Stimulated activated CD8-positive, alpha-beta memory T cell treated with anti-CD3 and anti-CD28 coated beads, Interleukin-7, amount 100 ng/mL, for 48 hours (primary cell): ENCODE measurements around the gene EXOC3L4.
A peak's percentile ranks its signal among the peaks of the same experiment; 100 is the strongest.

Source experiments
- DNase-seq, 2 donors: peaks; one replicate each; pipeline ENCODE4 v3.0.0-alpha.2; 2020; ENCODE audit warnings: low read depth in 1 of 2; ENCODE audit errors: extremely low read depth in 1 of 2

EXOC3L4 gene

GRCh38 chr14:103070263-103070885, 24.2 kb upstream of the EXOC3L4 start:
- DNase-seq = no peak

- no peak for DNase-seq
Observed at GRCh38 chr14:103070971-103071542, 23.5 kb upstream of the EXOC3L4 start.

- DNase-seq = no peak
Observed at GRCh38 chr14:103071544-103072251, 22.8 kb upstream of the EXOC3L4 start.

- DNase-seq = no peak
Observed at GRCh38 chr14:103072595-103073366, 21.7 kb upstream of the EXOC3L4 start.

- DNase-seq = no peak
Observed at GRCh38 chr14:103073367-103073875, 21.1 kb upstream of the EXOC3L4 start.

- DNase-seq = no peak
Observed at GRCh38 chr14:103073876-103074728, 20.4 kb upstream of the EXOC3L4 start.

GRCh38 chr14:103074729-103075367, 19.7 kb upstream of the EXOC3L4 start:
- DNase-seq = no peak

GRCh38 chr14:103078420-103078749, 16.1 kb upstream of the EXOC3L4 start:
- peak in 1 of 2 donors; percentile 60 for DNase-seq

GRCh38 chr14:103078860-103079587, 15.5 kb upstream of the EXOC3L4 start:
- DNase-seq = no peak

- no peak for DNase-seq
Observed at GRCh38 chr14:103081951-103082350, 12.6 kb upstream of the EXOC3L4 start.

GRCh38 chr14:103084021-103084919, 10.3 kb upstream of the EXOC3L4 start, which contains the start of gene LBHD2:
TSS of gene LBHD2 (plus strand) at chr14:103084210. CDS start at chr14:103086013, 1,803 bp downstream.
- DNase-seq = no peak

- no peak for DNase-seq
Observed at GRCh38 chr14:103085106-103086091, 9.1 kb upstream of the EXOC3L4 start.

GRCh38 chr14:103086771-103087342, 7.7 kb upstream of the EXOC3L4 start:
- DNase-seq = no peak

GRCh38 chr14:103087343-103087835, 7.1 kb upstream of the EXOC3L4 start:
- no peak for DNase-seq

GRCh38 chr14:103088921-103089320, 5.6 kb upstream of the EXOC3L4 start:
- DNase-seq = no peak
